ENCODE results near the gene GRIK1. TPM values are rescaled to one million over a fixed set of nuclear protein-coding genes. Genes with fewer than 3 reads are reported as not detected.

Gene GRIK1
- total RNA-seq, 1 experiment from 2014 or later = not detected

DNA sequence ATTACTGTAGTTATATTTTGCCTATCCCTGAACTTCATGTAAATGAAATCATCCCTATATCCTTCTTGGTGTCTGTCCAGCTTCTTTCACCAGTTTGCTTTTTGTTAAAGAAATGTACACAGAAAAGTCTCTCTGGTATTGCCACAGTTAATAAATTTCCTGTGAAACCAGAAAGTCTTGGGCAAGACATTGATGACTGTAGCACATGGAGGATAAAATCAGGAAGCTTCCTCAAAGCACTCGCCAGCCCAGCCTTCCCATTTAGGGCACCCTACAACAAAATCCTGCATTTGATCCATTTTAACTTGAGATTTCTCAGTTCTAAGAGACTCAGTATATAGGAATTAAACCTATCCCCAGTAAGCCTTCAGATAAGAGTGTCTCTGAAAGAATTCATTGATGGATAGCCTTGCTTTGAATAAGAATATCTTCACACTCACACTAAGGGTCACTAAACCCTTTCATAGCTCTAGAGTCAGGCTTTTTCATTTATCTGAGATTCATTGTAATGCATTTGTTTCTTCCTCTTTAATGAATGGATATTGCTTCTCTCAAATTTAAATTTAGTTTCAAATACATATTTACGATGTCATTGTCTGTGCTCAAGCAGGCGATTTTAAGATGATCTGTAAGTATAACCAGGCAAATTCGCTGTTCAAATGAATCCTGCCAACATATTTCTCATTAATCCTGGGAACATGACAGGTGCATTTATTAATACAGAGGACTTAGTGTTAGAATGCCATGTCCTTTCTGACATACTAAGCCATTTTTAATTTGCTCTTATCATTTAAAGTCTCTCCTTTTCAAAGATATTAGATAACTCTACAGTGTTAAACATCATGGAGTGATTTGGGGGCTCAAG lies 153.1 kb downstream of the GRIK1 start:
- no peak for DNase-seq (ENCODE audit: low spot score)

- no peak for DNase-seq (ENCODE audit: low spot score)
Measured at GRCh38 chr21:29777160-29777559, 162.6 kb downstream of the GRIK1 start.

DNA sequence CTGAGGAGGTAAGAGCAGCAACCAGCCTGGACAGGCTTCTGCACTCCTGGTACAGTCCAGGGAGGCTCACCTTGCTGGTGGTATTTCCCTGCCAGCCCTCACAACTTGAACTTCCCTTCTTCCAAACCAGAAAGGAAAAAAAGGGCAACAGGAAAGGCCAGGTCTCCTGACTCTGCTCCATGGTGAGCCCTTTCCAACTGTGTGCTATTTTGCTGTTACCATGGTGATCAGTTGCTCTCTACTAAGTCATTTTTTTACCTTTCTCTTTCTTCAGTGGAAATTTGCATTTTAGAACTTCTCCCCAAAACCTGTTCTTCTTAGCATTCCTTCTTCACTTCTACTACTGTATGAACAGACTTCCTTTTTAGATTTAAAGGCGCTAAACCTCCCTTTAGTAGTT lies 164.3 kb downstream of the GRIK1 start:
- DNase-seq (ENCODE audit: low spot score) = no peak

GRCh38 chr21:29771491-29772066 lies 168.2 kb downstream of the GRIK1 start:
- no peak for DNase-seq (ENCODE audit: low spot score)

GRCh38 chr21:29763674-29764073 lies 176.1 kb downstream of the GRIK1 start:
- no peak for DNase-seq (ENCODE audit: low spot score)

DNA sequence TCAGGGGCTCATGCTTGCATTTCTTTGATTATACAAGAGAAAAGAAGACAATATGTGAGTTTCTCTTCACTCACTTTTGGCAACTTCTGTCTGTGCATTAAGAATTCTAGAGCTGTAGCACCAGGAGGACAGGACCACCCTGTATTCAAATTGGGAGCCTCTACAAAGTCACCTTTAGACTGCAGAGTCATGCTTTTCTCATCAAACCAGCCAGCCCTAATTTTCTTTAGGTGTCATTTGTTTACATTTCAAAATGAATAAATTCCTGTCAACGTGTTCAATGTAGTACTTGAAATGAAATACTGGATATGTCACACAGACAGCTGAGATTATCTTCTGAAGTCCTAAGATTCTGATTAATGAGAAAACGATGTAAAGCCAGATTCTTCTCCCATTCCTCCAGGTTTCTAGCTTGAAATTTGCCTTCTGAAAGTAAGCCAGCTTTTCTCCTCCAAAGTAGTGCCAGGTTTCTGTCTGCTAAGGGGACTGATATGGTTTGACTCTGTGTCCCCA lies 177.2 kb downstream of the GRIK1 start:
- DNase-seq (ENCODE audit: low spot score) = no peak

- DNase-seq (ENCODE audit: low spot score) = no peak
Measured at GRCh38 chr21:29753216-29753615, 186.6 kb downstream of the GRIK1 start.

DNA sequence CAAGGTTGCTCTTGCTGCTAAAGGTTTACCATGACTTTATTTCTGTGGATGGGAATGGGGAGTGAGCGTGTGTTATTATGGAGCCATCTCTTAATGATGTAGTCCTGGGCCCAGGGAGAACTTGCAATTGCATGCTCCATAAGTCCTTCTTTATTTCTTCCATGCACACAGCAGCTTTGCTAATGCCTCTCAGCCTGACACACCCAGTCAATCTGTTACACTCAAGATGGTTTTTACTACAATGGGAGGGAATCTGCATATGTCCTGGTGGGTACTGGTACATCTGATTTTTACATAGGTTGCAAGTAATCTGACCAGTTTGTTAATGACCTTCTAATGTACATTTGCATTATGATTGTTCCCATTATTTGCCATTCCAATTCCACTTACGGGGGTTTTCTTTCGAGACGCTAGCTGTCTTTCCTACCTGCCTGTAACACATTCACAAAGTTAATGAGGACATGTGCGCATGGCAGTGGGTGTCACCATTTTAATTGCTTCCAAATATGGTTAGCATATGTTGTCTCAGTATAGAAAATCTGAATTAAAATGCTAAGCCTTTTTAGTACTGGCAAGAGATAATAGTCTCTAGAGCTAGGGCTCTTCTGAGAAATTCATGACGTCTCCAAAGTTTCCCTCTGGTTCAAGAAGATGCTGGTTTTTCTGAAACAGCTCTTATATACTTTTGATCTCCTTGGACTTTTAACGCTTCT lies 188.2 kb downstream of the GRIK1 start:
- no peak for DNase-seq (ENCODE audit: low spot score)

DNA sequence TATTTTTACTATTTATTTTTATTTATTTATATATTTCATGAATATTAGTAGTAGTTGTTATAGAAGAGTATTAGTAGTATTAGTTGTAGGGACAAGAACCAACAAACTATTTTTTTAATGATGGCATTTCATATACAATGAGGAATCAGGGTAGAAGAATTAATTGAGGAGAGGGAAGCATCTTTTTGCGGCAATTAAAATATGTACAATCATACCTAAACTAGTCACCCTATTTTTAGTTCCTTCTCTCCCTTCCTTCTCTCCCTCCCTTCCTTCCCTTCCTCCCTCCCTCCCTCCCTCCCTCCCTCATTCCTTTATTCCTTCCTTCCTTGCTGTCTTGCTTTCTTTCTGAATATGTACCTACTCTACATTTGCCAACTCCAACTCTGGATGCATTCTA lies 189.8 kb downstream of the GRIK1 start:
- no peak for DNase-seq (ENCODE audit: low spot score)

- no peak for DNase-seq (ENCODE audit: low spot score)
Measured at GRCh38 chr21:29749223-29749622, 190.6 kb downstream of the GRIK1 start.

DNA sequence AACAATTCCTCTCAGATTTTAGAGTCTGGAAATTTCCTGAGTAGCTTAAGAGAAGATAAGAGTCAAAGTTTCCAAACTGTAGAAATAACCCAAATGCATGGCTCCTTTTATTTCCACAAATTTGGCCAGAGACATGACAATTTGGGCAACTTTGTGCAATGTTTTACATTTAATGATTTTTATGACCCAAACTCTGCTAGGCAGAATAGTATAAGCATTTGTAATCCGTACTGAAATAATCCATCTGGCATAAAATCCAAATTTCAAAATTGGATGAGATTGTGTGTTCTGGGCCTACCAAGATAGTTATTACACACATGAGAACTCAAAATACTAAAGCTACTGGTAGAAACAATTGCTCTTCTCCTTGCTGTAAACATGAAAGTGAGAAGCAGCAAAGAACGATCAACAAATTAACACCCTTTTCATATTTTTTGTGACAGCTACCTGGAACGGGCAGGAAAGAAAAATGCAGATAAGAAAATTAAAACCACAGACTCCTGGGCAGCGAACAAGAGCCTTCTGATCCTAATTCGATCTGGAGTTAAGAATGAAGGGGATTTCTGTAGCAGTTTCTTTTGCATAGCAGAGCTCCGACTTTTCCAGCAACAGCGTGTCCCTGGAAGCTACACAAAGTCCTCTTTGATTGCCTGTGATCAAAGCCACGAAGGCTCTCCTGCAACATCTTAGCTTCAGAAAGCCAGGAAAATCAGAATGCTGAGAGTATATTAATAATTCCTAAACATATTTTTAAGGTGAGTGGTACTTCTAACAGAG lies 191.2 kb downstream of the GRIK1 start:
- DNase-seq (ENCODE audit: low spot score) = no peak

- no peak for DNase-seq (ENCODE audit: low spot score)
Measured at GRCh38 chr21:29741761-29742160, 198.0 kb downstream of the GRIK1 start.

DNA sequence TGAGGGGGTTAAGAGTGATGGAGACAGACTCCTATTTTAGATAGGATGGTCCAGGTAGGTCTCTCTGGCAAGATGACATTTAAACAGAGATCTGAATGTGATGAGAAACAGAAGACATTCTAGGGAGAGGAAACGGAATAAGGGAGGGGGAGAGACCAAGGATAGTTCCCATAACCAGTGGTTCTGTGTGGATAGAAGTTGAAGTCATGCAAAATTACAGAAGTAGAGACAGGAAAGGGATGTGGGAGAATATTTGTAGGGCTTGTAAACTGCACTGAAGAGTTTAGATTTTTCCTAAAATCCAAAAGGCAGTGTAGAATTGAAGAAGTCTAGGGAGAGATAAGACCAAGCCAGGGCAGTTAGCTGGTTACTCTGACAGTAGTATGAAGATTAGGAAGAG lies 200.6 kb downstream of the GRIK1 start:
- no peak for DNase-seq (ENCODE audit: low spot score)

DNA sequence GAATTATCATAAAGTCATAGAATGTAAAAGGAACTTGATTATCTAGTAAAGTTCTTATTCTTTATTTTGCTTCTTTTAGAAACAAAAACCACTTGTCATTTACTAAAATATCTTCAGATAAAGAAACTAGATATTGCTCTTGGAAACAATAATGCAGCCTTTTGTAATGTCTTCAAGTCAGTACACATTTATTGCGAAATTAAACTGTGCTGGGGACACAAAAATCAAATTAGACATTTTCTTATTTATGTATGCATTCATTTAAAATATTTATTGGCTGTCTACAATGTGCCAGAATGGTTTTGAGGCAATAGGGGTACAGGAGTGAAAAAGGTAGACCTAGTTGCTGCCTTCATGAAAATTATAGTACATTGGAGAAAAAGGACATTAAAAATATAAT lies 201.1 kb downstream of the GRIK1 start:
- DNase-seq (ENCODE audit: low spot score) = no peak

- no peak for DNase-seq (ENCODE audit: low spot score)
Measured at GRCh38 chr21:29737186-29737585, 202.6 kb downstream of the GRIK1 start.

GRCh38 chr21:29730281-29730680 lies 209.5 kb downstream of the GRIK1 start:
- DNase-seq (ENCODE audit: low spot score) = no peak

GRCh38 chr21:29726044-29726443 lies 213.8 kb downstream of the GRIK1 start:
- no peak for DNase-seq (ENCODE audit: low spot score)

GRCh38 chr21:29725025-29725736 lies 214.6 kb downstream of the GRIK1 start:
- DNase-seq (ENCODE audit: low spot score) = no peak

- DNase-seq (ENCODE audit: low spot score) = no peak
Measured at GRCh38 chr21:29721964-29722363, 217.8 kb downstream of the GRIK1 start.

- no peak for DNase-seq (ENCODE audit: low spot score)
Measured at GRCh38 chr21:29721221-29721620, 218.6 kb downstream of the GRIK1 start.

- DNase-seq (ENCODE audit: low spot score) = no peak
Measured at GRCh38 chr21:29719521-29719920, 220.3 kb downstream of the GRIK1 start.
